ENCODE measurements around the gene GALR1. TPM values are rescaled to one million over a fixed set of nuclear protein-coding genes. Genes with fewer than 3 reads are reported as not detected.

The GALR1 gene
- total RNA-seq, 1 donor from 2014 or later = not detected

GRCh38 chr18:77316008-77316407 lies 66.4 kb downstream of the GALR1 start:
- H3K27me3 ChIP-seq (ENCODE audit: control insufficient read depth, insufficient read depth, low read length) = no peaks in the 10 kb centered on the region
- no peak for TF ChIP-seq CTCF (IDR thresholded peaks at IDR 0.05; ENCODE audit: insufficient read depth, low read length, poor library complexity, severe bottlenecking)
- H3K4me3 ChIP-seq (ENCODE audit: low read depth, low read length) = no peak overlapping the region
- no peaks in the 10 kb centered on the region for H3K36me3 ChIP-seq (ENCODE audit: control insufficient read depth, insufficient read depth, low read length)
- no peak for DNase-seq (ENCODE audit: low read depth)

GRCh38 chr18:77316641-77317040 lies 67.0 kb downstream of the GALR1 start:
- Histone ChIP-seq H3K36me3 (ENCODE audit: control insufficient read depth, insufficient read depth, low read length) (no peaks in the 10 kb centered on the region), H3K27me3 (ENCODE audit: control insufficient read depth, insufficient read depth, low read length) (no peaks in the 10 kb centered on the region), H3K4me3 (ENCODE audit: low read depth, low read length) (no peak overlapping the region)
- no peak for DNase-seq (ENCODE audit: low read depth)
- TF ChIP-seq CTCF (IDR thresholded peaks at IDR 0.05; ENCODE audit: insufficient read depth, low read length, poor library complexity, severe bottlenecking) = no peak

- no peak overlapping the region for H3K4me3 ChIP-seq (ENCODE audit: low read depth, low read length)
- H3K27me3 ChIP-seq (ENCODE audit: control insufficient read depth, insufficient read depth, low read length) = no peaks in the 10 kb centered on the region
- no peak for DNase-seq (ENCODE audit: low read depth)
- no peak for TF ChIP-seq CTCF (IDR thresholded peaks at IDR 0.05; ENCODE audit: insufficient read depth, low read length, poor library complexity, severe bottlenecking)
- no peaks in the 10 kb centered on the region for H3K36me3 ChIP-seq (ENCODE audit: control insufficient read depth, insufficient read depth, low read length)
Observed at GRCh38 chr18:77320971-77321559, 71.4 kb downstream of the GALR1 start.

- Histone ChIP-seq H3K27me3 (ENCODE audit: control insufficient read depth, insufficient read depth, low read length) (no peaks in the 10 kb centered on the region), H3K4me3 (ENCODE audit: low read depth, low read length) (no peak overlapping the region), H3K36me3 (ENCODE audit: control insufficient read depth, insufficient read depth, low read length) (no peaks in the 10 kb centered on the region)
- no peak for DNase-seq (ENCODE audit: low read depth)
- no peak for TF ChIP-seq CTCF (IDR thresholded peaks at IDR 0.05; ENCODE audit: insufficient read depth, low read length, poor library complexity, severe bottlenecking)
Observed at GRCh38 chr18:77321823-77322805, 72.5 kb downstream of the GALR1 start.

GRCh38 chr18:77323640-77324299 lies 74.1 kb downstream of the GALR1 start:
- Histone ChIP-seq H3K27me3 (ENCODE audit: control insufficient read depth, insufficient read depth, low read length) (no peaks in the 10 kb centered on the region), H3K4me3 (ENCODE audit: low read depth, low read length) (no peak overlapping the region), H3K36me3 (ENCODE audit: control insufficient read depth, insufficient read depth, low read length) (no peaks in the 10 kb centered on the region)
- no peak for DNase-seq (ENCODE audit: low read depth)
- TF ChIP-seq CTCF (IDR thresholded peaks at IDR 0.05; ENCODE audit: insufficient read depth, low read length, poor library complexity, severe bottlenecking) = no peak

Other genes starting within 250 kb of the GALR1 start
- 29.1 and 37.2 TPM in 2 replicates for gene MBP, start 117.1 kb upstream of the GALR1 start, total RNA-seq

Measured in kidney epithelial cell (primary cell).